ENCODE data around the gene TBC1D22A.

TBC1D22A gene

DNA sequence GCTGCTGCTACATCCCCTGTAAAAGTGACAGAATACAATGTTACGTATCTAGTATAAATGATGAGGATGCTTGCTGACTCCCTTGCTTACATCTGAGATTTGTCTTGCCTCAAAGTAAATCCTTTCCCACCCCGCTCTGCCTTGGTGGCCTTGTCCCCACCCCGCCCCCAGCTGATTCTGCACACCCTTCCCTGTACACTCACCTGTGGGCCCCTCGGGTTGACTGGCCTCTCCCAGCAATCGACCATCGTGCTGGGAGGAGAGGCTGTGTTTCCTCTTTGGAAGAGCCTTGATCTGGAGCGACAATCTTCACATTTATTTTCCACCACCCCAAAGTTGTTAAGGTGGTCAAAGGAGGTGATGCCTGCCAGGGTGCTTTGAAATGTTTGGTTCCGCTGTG is 249.4 kb downstream of the TBC1D22A start:
- DNase-seq (ENCODE audit: low read depth, low spot score) = no peak

DNA sequence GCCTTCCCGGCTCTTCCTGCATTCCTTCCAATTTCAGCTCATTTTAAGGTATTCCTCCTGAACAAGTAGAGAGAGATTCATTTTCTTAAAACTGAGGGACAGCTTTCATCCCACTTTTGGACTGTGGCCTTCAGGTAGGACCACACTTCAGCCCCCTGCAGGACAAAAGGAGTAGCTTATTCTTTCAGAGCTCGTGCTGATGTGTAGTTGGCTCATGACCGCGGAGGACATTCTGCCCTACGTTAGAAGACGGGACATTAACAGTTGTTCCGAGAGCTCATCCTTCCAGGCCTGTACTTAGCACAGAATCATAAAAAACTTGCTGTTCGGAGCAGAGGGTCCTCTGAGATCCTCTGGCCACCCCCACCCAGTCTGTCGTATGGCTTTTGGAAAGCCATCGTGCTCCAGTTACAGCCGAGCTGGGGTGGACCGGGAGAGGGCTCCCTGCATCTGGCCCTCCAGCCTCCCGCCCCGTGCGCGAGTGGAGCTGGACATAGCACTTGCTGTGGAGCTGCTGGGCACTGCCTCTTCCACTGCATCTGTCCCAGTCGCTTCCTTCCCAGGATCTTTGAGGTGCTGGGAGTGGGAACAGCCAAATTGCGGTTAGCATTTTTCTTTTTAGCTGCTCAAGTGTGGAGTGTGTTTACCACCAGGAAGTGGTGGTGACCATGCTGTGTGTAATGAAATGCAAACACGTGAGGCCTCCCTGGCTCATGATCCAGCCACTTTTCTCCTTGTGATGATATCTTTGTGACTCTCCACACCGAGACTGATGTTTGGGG is 250.3 kb downstream of the TBC1D22A start:
- peak; percentile 64 for DNase-seq (ENCODE audit: low read depth, low spot score)

DNA sequence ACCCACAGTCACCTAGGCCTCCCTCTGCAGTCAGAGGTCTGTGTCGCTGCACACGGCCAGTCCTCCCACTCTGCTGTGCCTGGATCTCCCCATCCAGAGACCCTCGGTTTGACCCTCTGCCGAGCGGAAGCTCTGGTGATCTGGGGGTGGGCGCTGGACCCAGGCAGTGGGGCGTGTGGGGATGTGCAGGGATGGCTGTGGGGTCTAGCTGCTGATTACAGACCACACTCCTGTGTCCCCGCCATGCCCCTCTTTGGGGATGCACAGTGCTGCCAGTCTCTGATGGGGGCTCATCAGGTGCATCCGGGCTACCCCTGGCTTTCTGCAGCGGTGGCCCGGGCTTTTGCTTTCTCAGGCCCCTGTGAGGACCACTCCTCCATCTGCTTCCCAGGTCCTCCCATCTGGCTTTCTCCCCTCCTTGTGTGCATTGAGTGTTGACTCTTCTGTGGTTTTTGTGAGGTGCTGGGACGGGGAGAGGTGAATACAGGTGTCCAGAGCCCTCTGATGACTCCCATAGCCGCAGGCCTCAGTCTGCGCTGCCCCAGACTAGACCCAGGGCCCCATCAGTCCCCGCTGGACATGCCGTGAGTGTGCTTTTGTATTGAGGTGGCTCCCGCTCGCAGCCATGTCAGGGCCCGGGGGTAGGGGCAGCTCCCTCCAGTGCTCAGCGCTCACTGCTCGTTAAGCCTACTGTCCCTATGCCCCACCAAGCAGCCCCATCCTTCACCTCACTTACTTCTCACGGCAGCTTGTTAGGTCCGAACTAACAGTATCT is 251.6 kb downstream of the TBC1D22A start:
- no peak for DNase-seq (ENCODE audit: low read depth, low spot score)

DNA sequence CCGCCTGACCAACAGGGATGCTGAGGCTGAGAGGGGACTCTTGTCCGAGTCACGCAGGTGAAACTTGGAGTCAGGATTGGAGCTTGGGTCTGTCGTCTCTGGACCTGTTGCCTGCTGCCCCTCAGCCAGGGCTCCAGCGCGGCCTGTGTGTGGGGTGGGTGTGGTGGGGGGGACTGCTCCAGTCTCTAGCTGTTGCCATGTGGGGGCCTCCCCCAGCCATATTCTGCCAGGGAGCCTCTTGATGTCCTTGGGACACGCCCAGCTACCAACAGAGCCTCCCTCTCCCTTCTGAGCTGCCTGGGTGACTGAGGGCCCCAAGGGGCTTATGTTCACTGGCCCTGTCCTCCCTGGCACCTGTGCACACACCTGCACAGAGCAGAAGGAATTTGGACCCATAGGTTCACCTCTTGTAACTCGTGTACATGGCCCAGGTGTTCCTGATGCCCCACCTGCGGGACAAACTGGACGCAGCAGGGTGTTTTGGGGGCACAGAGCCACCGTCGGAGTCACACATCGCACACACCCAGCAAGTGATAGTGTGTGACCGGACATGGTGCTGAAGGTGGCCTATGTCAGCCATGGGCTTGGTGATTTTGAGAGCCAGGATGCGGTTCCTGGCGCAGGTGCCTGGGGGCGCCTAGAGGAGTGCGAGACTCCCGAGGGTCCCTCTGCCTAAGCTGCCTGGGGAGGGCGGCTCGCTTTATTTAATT is 252.3 kb downstream of the TBC1D22A start:
- DNase-seq (ENCODE audit: low read depth, low spot score) = no peak

GRCh38 chr22:47015589-47016178 is 253.2 kb downstream of the TBC1D22A start:
- DNase-seq (ENCODE audit: low read depth, low spot score) = no peak

GRCh38 chr22:47016631-47017030 is 254.2 kb downstream of the TBC1D22A start:
- no peak for DNase-seq (ENCODE audit: low read depth, low spot score)

DNA sequence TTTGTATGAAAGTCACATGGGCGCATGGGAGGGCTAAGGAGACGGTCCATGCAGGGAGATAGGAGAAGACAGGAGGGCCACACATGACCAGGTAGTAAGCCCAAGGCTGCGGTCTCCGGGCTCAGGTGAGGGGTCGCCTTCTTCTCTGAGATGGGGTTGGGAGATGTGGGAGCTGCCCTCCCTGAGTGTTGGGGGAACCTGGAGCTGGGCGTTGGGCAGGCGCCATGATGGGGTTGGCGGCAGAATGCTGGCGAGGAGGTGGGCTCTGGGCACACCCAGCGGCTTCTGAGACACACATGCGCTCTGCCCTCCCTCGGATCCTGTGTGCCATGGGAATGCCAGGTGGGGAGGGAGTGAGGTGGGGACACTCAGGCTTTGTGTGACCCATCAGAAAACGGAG is 254.8 kb downstream of the TBC1D22A start:
- no peak for DNase-seq (ENCODE audit: low read depth, low spot score)

DNA sequence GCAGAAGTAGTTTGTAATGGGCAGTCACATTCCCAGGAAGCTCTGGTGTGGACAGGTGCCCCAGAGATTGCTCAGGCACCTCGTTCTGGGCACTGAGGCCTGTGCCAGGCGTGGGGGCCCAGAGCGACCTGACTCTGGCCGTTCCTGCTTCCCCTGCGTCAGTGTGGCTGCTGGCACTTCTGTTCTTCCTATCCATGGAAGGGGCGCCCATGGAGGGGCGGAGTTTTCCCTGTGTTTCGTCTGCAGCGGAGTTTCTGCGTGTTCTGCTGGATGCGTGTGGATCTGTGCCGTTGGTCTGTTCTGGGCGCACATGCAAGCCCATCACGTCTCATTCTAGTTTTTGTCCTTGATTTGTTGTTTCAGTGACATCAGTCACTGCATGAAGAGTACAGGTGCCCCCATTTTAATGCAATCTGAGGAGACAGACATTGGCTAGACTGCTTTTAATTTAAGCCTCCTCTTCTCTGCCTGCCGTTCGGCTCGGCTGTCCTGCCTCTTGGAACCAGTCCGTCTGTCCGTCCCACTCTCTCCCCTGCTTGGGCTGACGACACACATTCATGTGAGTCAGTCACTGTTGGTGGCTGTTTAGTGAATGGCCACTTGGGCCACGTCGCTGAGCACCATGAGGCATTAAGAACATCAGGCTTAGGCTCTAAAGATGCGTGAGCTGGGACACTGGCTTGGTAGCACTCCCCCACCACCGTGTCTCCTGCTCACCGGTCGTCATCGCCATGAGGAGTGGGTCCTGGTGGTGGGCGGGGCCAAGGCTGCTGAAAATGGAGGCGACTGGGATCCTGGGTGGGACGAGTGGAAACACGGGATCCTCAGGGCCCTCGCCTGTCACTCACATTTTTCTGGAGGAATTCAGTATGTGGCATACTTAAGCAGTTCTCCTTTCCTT is 255.8 kb downstream of the TBC1D22A start:
- DNase-seq (ENCODE audit: low read depth, low spot score) = no peak

GRCh38 chr22:47019012-47019790 is 256.8 kb downstream of the TBC1D22A start:
- no peak for DNase-seq (ENCODE audit: low read depth, low spot score)

- no peak for DNase-seq (ENCODE audit: low read depth, low spot score)
These were observed 257.7 kb downstream of the TBC1D22A start for GRCh38 chr22:47020166-47020565.

DNA sequence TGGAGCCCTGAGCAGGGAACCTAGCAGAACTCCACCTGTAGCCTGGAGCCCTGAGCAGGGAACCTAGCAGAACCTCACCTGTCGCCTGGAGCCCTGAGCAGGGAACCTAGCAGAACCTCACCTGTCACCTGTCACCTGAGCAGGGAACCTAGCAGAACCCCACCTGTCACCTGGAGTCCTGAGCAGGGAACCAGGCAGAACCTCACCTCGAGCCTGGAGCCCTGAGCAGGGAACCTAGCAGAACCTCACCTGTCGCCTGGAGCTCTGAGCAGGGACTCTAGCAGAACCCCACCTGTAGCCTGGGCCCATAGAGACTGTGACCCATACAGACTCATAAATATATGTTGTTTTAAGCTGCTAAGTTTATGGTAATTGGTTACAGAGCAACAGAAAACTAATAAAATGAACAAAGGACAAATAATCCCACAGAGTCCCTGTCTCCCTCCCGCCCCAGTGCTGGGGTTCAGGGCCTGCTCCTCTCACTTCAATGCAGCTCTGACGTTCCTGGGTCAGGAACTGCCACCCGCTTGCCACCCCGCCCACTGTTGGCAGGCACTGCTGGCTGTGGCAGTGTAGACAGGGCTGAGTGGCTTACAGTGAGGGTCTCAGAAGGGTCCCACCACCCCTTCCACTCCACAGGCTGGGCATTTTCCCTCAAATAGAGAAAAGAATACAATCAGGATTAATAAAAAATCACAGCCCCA is 259.1 kb downstream of the TBC1D22A start:
- DNase-seq (ENCODE audit: low read depth, low spot score) = no peak

DNA sequence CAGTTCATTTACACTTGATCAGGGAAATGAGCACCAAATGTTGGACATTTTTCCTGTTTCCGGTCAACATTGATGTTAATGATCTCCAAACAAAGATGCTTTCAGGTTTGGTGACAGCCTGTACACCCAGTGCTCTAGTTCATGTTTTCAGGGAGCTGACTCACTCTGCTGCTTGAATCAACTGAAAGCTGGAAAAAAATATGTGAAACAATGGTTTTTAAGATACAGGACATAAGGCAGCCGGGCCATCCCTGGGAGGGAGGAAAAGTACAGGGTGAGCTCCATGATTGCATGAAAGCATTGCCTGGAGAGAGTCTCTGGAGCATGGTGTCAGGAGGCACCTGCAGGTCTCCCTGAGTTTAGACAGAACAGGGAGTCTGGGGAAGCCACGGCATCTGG is 259.6 kb downstream of the TBC1D22A start:
- DNase-seq (ENCODE audit: low read depth, low spot score) = peak; percentile 22

DNA sequence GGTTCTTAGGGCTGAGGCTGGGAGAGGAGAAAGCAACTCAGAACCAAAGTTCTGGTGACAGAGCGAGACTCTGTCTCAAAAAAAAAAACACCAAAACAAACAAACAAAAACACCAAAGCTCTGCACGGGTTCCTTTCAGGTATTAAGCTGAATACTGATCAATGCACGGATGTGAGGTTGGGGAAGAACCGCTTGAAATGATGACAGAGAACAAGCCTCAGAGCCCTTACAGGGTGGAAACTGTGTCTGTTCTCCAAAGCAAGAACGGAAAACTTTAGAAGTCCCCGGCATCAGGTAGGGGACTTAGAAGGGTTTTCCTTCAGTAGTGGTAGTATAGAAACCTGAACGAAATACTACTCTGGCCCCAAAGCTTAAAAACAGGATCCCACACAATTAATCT is 260.0 kb downstream of the TBC1D22A start:
- DNase-seq (ENCODE audit: low read depth, low spot score) = no peak

DNA sequence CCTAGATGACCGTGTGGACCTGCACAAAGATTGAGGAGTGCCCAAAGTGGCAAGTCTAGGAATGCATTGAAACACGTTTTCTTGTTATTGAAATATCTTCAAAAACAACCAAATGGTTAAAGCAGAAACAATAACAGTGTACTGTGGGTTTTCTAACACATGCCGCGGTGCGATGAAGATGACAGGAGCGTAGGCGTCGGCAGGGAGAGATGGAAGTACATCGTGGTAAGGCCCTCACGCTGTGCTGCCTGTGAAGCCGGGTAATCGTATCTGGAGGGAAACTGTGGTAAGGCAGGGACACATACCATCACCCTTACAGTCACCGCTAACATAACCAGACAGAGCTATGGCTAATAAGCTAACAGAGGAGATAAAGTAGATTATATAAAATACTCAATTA is 261.4 kb downstream of the TBC1D22A start:
- DNase-seq (ENCODE audit: low read depth, low spot score) = no peak

GRCh38 chr22:47027766-47028165 is 265.3 kb downstream of the TBC1D22A start:
- no peak for DNase-seq (ENCODE audit: low read depth, low spot score)

GRCh38 chr22:47029244-47030074 is 267.0 kb downstream of the TBC1D22A start:
- no peak for DNase-seq (ENCODE audit: low read depth, low spot score)

GRCh38 chr22:47030143-47030661 is 267.8 kb downstream of the TBC1D22A start:
- DNase-seq (ENCODE audit: low read depth, low spot score) = no peak

DNA sequence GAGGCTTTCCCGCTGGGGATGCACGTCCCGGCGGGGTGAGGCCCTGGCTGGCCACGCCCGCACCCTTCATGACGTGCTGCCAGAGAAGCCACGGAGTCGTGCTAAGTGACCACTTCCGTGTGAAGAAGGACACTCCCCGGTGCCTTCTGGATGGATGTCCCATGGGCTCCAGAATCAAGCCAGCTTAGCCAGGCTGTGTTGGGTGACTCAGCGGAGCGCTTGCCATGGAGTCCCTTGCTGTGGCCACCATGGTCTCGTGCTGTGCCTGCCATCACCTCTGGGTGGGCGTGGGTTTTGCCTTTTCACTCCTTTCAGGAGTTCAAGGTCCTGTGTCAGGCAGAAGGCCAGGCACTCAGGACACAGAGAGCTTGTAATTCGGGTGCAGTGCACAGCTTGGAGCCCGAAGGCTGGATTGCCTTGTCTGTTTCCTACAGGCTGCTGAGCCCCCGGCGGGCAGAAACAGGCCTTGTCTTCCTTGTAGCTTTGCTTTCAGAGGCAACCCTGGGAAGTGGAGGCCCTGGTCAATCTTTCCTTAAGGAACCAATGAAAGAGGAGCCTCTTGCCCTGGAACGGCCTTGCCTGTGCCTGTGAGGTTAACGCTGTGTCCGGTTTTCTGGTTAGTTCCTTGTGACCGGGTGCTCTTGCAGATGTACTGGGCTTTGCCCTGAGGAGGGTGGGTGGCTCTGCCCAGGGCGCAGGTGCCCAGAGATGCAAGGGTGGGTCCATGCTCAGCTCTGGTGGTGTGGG is 268.6 kb downstream of the TBC1D22A start:
- no peak for DNase-seq (ENCODE audit: low read depth, low spot score)

Measured in astrocyte of the hippocampus (primary cell).